H1 (cell line): Measurements from ENCODE around the gene CDC45. TPM values are rescaled to one million over a fixed set of nuclear protein-coding genes. Genes with fewer than 3 reads are reported as not detected.

Source experiments
- ASH2L ChIP-seq: fragments of 200-600, 300-600 bp; sonication (generic); IDR thresholded peaks from one replicate; pipeline ENCODE4 v1.7.1; 2017; ENCODE audit warnings: low read length
- BRCA1 ChIP-seq: IDR thresholded peaks from 2 replicates; pipeline ENCODE4 v1.6.1; 2012; ENCODE audit warnings: low read depth, low read length, improper control_type of control experiment
- CEBPB ChIP-seq: IDR thresholded peaks from 2 replicates; pipeline ENCODE4 v1.6.1; 2012; ENCODE audit warnings: low read depth, low read length
- CHD1 ChIP-seq: IDR thresholded peaks from 2 replicates; pipeline ENCODE4 v1.6.1; 2012; ENCODE audit warnings: low read depth, low read length, improper control_type of control experiment
- CHD2 ChIP-seq: IDR thresholded peaks from 2 replicates; pipeline ENCODE4 v1.6.1; 2012; ENCODE audit warnings: low read length, improper control_type of control experiment
- POLR2AphosphoS5 ChIP-seq: IDR thresholded peaks from 2 replicates; pipeline ENCODE4 v1.6.1; 2011; ENCODE audit warnings: low read depth, low read length
- SP2 ChIP-seq: IDR thresholded peaks from 2 replicates; pipeline ENCODE4 v1.6.1; 2012; ENCODE audit warnings: mild to moderate bottlenecking, low read length, inconsistent platforms
- TAF1 ChIP-seq: IDR thresholded peaks from 2 replicates; pipeline ENCODE4 v1.6.1; 2011; ENCODE audit warnings: mild to moderate bottlenecking, low read depth, low read length
- TEAD4 ChIP-seq: IDR thresholded peaks from 2 replicates; pipeline ENCODE4 v1.6.1; 2012; ENCODE audit warnings: low read depth, low read length, inconsistent platforms, mixed read lengths
- polyA plus RNA-seq, 7 experiments: library from polyadenylated mRNA; depleted of rRNA in 3 of 7; stranded (reverse) in 5 of 7; unstranded in 2 of 7; fragments of >200 nt in 5 of 7; fragments of 200-250 nt in 2 of 7; gene quantifications; 1 replicate in 5 of 7; 2 replicates in 1 of 7; 4 replicates in 1 of 7; pipeline versions ENCODE4 v1.2.1 to v1.2.3, GENCODE V29; 2011 to 2013; ENCODE audit warnings: missing spikeins in 2 of 7, mixed read lengths in 2 of 7
- total RNA-seq: library from RNA; stranded (reverse); fragmentation: NEBNext Ultra II Directional; extraction: Animal tissue kit (Norgen Biotek cat#: 25700); gene quantifications from 2 replicates; pipeline ENCODE4 v1.2.1, GENCODE V29; 2021
- TF ChIP-seq, protein P1 (sequence below): IDR thresholded peaks from 2 replicates; pipeline ENCODE4 v1.6.1; 2011; ENCODE audit warnings: low read length, improper control_type of control experiment
- TF ChIP-seq, protein P2 (sequence below): IDR thresholded peaks from 2 replicates; pipeline ENCODE4 v1.6.1; 2012; ENCODE audit warnings: inconsistent platforms
- TF ChIP-seq, protein P3 (sequence below): IDR thresholded peaks from 2 replicates; pipeline ENCODE4 v1.6.1; 2012; ENCODE audit warnings: low read length, inconsistent platforms

The CDC45 gene
- total and polyA plus RNA-seq, 2 of the 8 experiments (the other 6 are each of a cell fraction or from before 2014, with no cell fraction given): 31.9 to 37.7 TPM

- TF ChIP-seq TAF1 (peak; percentile 85), ASH2L (peak; percentile 46), CEBPB (no peak), POLR2AphosphoS5 (no peak; the same call in 1 of the 2 replicates), CHD1 (peak; percentile 95), BRCA1 (no peak), CHD2 (no peak), TEAD4 (no peak), SP2 (no peak)
- TF ChIP-seq, protein P1, sequence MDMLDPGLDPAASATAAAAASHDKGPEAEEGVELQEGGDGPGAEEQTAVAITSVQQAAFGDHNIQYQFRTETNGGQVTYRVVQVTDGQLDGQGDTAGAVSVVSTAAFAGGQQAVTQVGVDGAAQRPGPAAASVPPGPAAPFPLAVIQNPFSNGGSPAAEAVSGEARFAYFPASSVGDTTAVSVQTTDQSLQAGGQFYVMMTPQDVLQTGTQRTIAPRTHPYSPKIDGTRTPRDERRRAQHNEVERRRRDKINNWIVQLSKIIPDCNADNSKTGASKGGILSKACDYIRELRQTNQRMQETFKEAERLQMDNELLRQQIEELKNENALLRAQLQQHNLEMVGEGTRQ: no peak
- TF ChIP-seq, protein P2, sequence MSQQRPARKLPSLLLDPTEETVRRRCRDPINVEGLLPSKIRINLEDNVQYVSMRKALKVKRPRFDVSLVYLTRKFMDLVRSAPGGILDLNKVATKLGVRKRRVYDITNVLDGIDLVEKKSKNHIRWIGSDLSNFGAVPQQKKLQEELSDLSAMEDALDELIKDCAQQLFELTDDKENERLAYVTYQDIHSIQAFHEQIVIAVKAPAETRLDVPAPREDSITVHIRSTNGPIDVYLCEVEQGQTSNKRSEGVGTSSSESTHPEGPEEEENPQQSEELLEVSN: no peak
- TF ChIP-seq, protein P3, sequence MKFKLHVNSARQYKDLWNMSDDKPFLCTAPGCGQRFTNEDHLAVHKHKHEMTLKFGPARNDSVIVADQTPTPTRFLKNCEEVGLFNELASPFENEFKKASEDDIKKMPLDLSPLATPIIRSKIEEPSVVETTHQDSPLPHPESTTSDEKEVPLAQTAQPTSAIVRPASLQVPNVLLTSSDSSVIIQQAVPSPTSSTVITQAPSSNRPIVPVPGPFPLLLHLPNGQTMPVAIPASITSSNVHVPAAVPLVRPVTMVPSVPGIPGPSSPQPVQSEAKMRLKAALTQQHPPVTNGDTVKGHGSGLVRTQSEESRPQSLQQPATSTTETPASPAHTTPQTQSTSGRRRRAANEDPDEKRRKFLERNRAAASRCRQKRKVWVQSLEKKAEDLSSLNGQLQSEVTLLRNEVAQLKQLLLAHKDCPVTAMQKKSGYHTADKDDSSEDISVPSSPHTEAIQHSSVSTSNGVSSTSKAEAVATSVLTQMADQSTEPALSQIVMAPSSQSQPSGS: 0 out of 2 replicates have a peak, but pooled peaks have one; percentile 36
These were observed 792 bp upstream of the CDC45 start, which contains the start of gene UFD1 (continued) for GRCh38 chr22:19478901-19479354.
